ENCODE results near the gene ASMT. TPM values are rescaled to one million over a fixed set of nuclear protein-coding genes. Genes with fewer than 3 reads are reported as not detected.
"Not testable (repeated sequence)": the region's sequence is repeated elsewhere in the genome, so short reads cannot be mapped to it uniquely, and the experiment has no call there.

ASMT gene
- total and polyA plus RNA-seq, 7 donors = 0.22 TPM; not detected in 6

- not testable (repeated sequence) for DNase-seq, H3K4me1 ChIP-seq, H3K9me3 ChIP-seq, H3K36me3 ChIP-seq, H3K4me3 ChIP-seq, H3K27ac ChIP-seq
- 56 to 66% methylated on average over 25 of the region's 25 CpGs for WGBS, 2 donors
- intact Hi-C loops (cut with DNase I) = loop anchor here (1.0 kb wide), 1 partner anchor 941 kb away; no protein-coding TSS in a partner anchor
- TF ChIP-seq CTCF (IDR thresholded peaks at IDR 0.05) = peak; percentile 39 to 77 (median 56)
- peaks cover 0 to 15% (median 0%) of the 10 kb centered on the region in 3 donors for H3K27me3 ChIP-seq
Measured at GRCh38 chrX:1652011-1652811, 37.4 kb downstream of the ASMT start.

- WGBS, 2 donors = 62 to 80% methylated on average over 14 of the region's 14 CpGs
- no peak overlapping the region for H3K4me3 ChIP-seq
- H3K36me3 ChIP-seq = no peaks in the 10 kb centered on the region
- H3K4me1 ChIP-seq = no peaks in the 10 kb centered on the region
- intact Hi-C loops (cut with DNase I) = no loop called here
- no peaks in the 10 kb centered on the region for H3K27me3 ChIP-seq
- no peaks in the 10 kb centered on the region for H3K9me3 ChIP-seq
- no peak for DNase-seq
- H3K27ac ChIP-seq = no peak overlapping the region
- no peak for TF ChIP-seq CTCF (IDR thresholded peaks at IDR 0.05)
- TF ChIP-seq POLR2A (IDR thresholded peaks at IDR 0.05) = no peak
- TF ChIP-seq EP300 (IDR thresholded peaks at IDR 0.05) = no peak
- no peak for TF ChIP-seq POLR2AphosphoS5 (IDR thresholded peaks at IDR 0.05)
Measured at GRCh38 chrX:1656379-1656778, 41.5 kb downstream of the ASMT start.

GRCh38 chrX:1657367-1658070, 42.7 kb downstream of the ASMT start:
- H3K9me3 ChIP-seq = no peaks in the 10 kb centered on the region
- H3K27ac ChIP-seq = no peak overlapping the region
- no peaks in the 10 kb centered on the region for H3K27me3 ChIP-seq
- DNase-seq = no peak
- no peak overlapping the region for H3K4me3 ChIP-seq
- TF ChIP-seq POLR2AphosphoS5 (IDR thresholded peaks at IDR 0.05) (no peak), EP300 (IDR thresholded peaks at IDR 0.05) (no peak), POLR2A (IDR thresholded peaks at IDR 0.05) (no peak), CTCF (IDR thresholded peaks at IDR 0.05) (no peak)
- H3K36me3 ChIP-seq = no peaks in the 10 kb centered on the region
- no peaks in the 10 kb centered on the region for H3K4me1 ChIP-seq
- WGBS, 2 donors = 12 to 26% methylated on average over 13 of the region's 13 CpGs
- intact Hi-C loops (cut with DNase I) = no loop called here

- no peak overlapping the region for H3K4me3 ChIP-seq
- no peak for DNase-seq
Measured at GRCh38 chrX:1658071-1658491, 43.2 kb downstream of the ASMT start.

More at GRCh38 chrX:1658071-1658491, 43.2 kb downstream of the ASMT start:
- no peaks in the 10 kb centered on the region for H3K36me3 ChIP-seq
- intact Hi-C loops (cut with DNase I) = no loop called here
- WGBS, 2 donors = 12 to 33% methylated on average over 14 of the region's 14 CpGs
- H3K4me1 ChIP-seq = no peaks in the 10 kb centered on the region
- H3K27ac ChIP-seq = no peak overlapping the region
- no peaks in the 10 kb centered on the region for H3K27me3 ChIP-seq
- TF ChIP-seq EP300 (IDR thresholded peaks at IDR 0.05) (no peak), CTCF (IDR thresholded peaks at IDR 0.05) (no peak), POLR2A (IDR thresholded peaks at IDR 0.05) (no peak), POLR2AphosphoS5 (IDR thresholded peaks at IDR 0.05) (no peak)
- no peaks in the 10 kb centered on the region for H3K9me3 ChIP-seq

Measured in sigmoid colon (tissue), 7 donors.